A673 (cell line): Measurements from ENCODE around the gene SYT17. TPM values are rescaled to one million over a fixed set of nuclear protein-coding genes. Genes with fewer than 3 reads are reported as not detected.

Source experiments
- BruUV-seq: library from RNA; stranded (reverse); fragments of 400-500 nt; replicated peaks from 2 replicates; lab custom pipeline; 2021; lab: Mats Ljungman, UMichigan
- CTCF ChIA-PET: fragments of 300-600 bp; sonication (Branson Sonifier 250); formaldehyde crosslinking; loops from one replicate; lab custom pipeline; 2022; ENCODE audit warnings: antibody characterized with exemption; lab: Charles Lee
- POLR2A ChIA-PET: fragments of 300-600 bp; sonication (Branson Sonifier 250); formaldehyde crosslinking; loops from one replicate; lab custom pipeline; 2022; ENCODE audit warnings: antibody characterized with exemption; ENCODE audit not compliant: low non-redundant PET; lab: Charles Lee
- DNase-seq: peaks from one replicate; pipeline ENCODE4 v3.0.0-alpha.2; 2015; ENCODE audit warnings: low spot score
- H3K27ac ChIP-seq: fragments of 200-600 bp; sonication (generic); 2 replicates; pipeline ENCODE4 v1.5.1; 2016; ENCODE audit warnings: mixed run types, low read depth, mild to moderate bottlenecking, mixed read lengths, antibody characterized with exemption, low read length; ENCODE audit not compliant: poor library complexity, severe bottlenecking
- H3K27me3 ChIP-seq: fragments of 200-600 bp; sonication (generic); replicated peaks from 2 replicates; pipeline ENCODE4 v1.6.1; 2017; ENCODE audit warnings: mixed run types, low read depth, mild to moderate bottlenecking, mixed read lengths, antibody characterized with exemption, low read length; ENCODE audit not compliant: insufficient read depth, poor library complexity
- H3K36me3 ChIP-seq: fragments of 200-600 bp; sonication (generic); 2 replicates; pipeline ENCODE4 v1.6.1; 2016; ENCODE audit warnings: mixed run types, mild to moderate bottlenecking, mixed read lengths, antibody characterized with exemption, low read length; ENCODE audit not compliant: insufficient read depth, poor library complexity, severe bottlenecking
- H3K4me1 ChIP-seq: fragments of 200-600 bp; sonication (generic); 2 replicates; pipeline ENCODE4 v1.6.1; 2017; ENCODE audit warnings: mixed run types, mild to moderate bottlenecking, mixed read lengths, antibody characterized with exemption, low read length; ENCODE audit not compliant: insufficient read depth, poor library complexity, severe bottlenecking
- H3K4me3 ChIP-seq: fragments of 200-600 bp; sonication (generic); 2 replicates; pipeline ENCODE4 v1.5.1; 2016; ENCODE audit warnings: low read depth, mixed run types, mild to moderate bottlenecking, mixed read lengths, low read length; ENCODE audit not compliant: poor library complexity, severe bottlenecking
- H3K9me3 ChIP-seq: fragments of 200-600 bp; sonication (generic); 2 replicates; pipeline ENCODE4 v1.6.1; 2016; ENCODE audit warnings: mixed run types, low read depth, mild to moderate bottlenecking, mixed read lengths, antibody characterized with exemption, low read length; ENCODE audit not compliant: poor library complexity, severe bottlenecking
- EZH2 ChIP-seq: fragments of 200-600 bp; sonication (generic); IDR thresholded peaks from 2 replicates; pipeline ENCODE4 v1.6.1; 2017; ENCODE audit warnings: borderline replicate concordance, low read depth, mild to moderate bottlenecking, mixed read lengths, antibody characterized with exemption, low read length; ENCODE audit not compliant: poor library complexity, severe bottlenecking
- intact Hi-C: fragments of 100-400 bp; cut with micrococcal nuclease; formaldehyde crosslinking; loops from one replicate; pipeline ENCODE4 v1.10.0; 2022; ENCODE audit not compliant: unreplicated experiment
- total RNA-seq: library from RNA; stranded (reverse); gene quantifications from 2 replicates; pipeline ENCODE4 v1.2.3, GENCODE V29; 2021
- TF ChIP-seq, protein P1 (sequence below): fragments of 300-800, 200-600 bp; sonication (generic); conservative IDR thresholded peaks from 2 replicates; pipeline ENCODE4 v1.5.1; 2017; ENCODE audit warnings: low read depth, mild to moderate bottlenecking, antibody characterized with exemption, low read length, moderate library complexity, mixed read lengths

The SYT17 gene
- total RNA-seq, 1 experiment from 2014 or later, result 0.24 TPM

DNA sequence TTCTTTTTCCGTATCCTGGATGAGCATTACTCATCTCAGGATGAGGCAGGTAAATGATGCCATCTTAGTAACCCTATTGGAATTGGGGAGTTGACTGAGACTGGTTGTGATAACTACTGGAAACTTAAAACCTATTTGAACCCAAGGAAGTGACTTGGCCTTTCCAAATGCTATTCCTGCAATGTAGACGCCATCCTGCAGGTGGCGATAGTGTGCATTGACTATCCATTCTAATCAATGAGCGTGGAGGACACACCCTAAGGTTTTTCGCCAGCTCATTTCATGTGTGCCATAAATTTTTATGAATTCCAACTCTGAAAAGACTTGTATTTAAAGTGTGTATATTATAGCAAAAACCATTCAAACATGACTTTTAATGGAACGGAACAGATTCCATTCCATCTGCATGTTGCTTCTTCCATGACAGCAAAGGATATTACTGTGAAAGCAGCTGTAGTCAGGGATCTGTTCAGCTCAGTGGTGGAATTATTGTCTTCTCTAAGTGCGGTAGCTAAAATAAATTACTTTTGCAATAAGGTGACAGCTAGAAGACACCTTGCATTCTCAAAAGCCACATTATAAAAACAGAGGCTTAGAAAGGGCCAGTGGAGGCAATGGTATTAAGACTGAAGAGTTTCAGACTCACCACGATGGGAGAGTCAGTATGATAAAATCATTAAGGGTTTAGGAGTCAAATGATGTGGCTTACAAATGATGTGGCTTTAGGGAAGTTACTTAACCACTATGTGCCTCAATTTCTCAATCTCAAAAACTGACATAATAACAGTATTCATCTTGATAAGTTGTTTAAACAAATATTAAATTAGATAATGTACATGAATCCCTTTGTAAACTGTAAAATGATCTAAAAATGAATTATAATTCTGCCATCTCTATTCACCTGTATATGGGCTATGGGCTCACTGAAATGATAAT is 55.5 kb downstream of the SYT17 start:
- CTCF ChIA-PET, result no interaction called here
- no peaks in the 10 kb centered on the region for H3K36me3 ChIP-seq
- peak; percentile 56 for DNase-seq
- TF ChIP-seq EZH2, result no peak
- TF ChIP-seq, protein P1, sequence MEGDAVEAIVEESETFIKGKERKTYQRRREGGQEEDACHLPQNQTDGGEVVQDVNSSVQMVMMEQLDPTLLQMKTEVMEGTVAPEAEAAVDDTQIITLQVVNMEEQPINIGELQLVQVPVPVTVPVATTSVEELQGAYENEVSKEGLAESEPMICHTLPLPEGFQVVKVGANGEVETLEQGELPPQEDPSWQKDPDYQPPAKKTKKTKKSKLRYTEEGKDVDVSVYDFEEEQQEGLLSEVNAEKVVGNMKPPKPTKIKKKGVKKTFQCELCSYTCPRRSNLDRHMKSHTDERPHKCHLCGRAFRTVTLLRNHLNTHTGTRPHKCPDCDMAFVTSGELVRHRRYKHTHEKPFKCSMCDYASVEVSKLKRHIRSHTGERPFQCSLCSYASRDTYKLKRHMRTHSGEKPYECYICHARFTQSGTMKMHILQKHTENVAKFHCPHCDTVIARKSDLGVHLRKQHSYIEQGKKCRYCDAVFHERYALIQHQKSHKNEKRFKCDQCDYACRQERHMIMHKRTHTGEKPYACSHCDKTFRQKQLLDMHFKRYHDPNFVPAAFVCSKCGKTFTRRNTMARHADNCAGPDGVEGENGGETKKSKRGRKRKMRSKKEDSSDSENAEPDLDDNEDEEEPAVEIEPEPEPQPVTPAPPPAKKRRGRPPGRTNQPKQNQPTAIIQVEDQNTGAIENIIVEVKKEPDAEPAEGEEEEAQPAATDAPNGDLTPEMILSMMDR, result peak; percentile 90
- H3K9me3 ChIP-seq, result no peaks in the 10 kb centered on the region
- BruUV-seq, result no TSS peak
- POLR2A ChIA-PET, result no interaction called here
- H3K27ac ChIP-seq, result no peak overlapping the region
- no peaks in the 10 kb centered on the region for H3K27me3 ChIP-seq
- intact Hi-C loops, result no loop called here
- no peaks in the 10 kb centered on the region for H3K4me1 ChIP-seq
- no peak overlapping the region for H3K4me3 ChIP-seq

DNA sequence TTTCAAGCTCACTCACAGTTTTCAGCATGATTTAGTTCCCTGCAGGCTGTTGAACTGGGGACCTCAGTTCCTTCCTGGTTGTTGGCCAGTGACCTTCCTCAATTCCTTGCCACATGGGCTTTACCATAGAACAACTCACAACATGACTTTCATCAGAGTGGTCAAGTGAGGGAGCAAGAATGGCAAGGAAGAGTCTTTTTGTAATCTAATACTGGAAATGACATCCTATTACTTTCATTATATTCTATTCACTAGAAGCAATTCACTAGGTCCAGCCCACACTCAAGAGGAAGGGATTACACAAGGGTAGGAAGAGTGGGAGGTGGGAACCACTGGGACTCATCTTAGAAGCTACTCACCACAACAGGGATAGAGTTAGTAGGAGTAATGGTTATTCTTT is 57.6 kb downstream of the SYT17 start:
- CTCF ChIA-PET, result no interaction called here
- no TSS peak for BruUV-seq
- no peak overlapping the region for H3K4me3 ChIP-seq
- no peak overlapping the region for H3K27ac ChIP-seq
- intact Hi-C loops, result no loop called here
- POLR2A ChIA-PET, result no interaction called here
- H3K27me3 ChIP-seq, result no peaks in the 10 kb centered on the region
- H3K36me3 ChIP-seq, result no peaks in the 10 kb centered on the region
- no peak for TF ChIP-seq EZH2
- TF ChIP-seq, protein P1, result no peak
- H3K9me3 ChIP-seq, result no peaks in the 10 kb centered on the region
- DNase-seq, result no peak
- no peaks in the 10 kb centered on the region for H3K4me1 ChIP-seq

DNA sequence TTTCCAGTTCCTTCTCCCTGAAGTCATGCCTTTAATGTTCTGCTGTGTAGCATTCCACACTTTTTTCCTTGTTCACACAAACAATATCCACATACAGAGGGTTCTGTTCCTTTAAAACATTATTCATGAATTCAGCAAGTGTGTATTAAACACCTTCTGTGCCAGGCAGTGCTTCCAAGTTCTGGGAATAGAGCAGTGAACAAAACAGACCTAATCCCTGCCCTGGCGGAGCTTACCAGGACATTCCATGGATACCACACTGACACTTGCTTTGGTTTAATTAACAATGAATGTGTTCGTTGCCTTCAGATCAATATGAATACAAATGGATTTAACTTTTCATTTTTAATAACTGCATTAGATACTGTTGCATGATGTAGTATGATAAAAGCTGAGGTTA is 59.6 kb downstream of the SYT17 start:
- Histone ChIP-seq H3K9me3 (no peaks in the 10 kb centered on the region), H3K27ac (no peak overlapping the region), H3K27me3 (no peaks in the 10 kb centered on the region), H3K4me3 (no peak overlapping the region), H3K36me3 (no peaks in the 10 kb centered on the region), H3K4me1 (no peaks in the 10 kb centered on the region)
- ChIA-PET POLR2A (no interaction called here), CTCF (no interaction called here)
- no TSS peak for BruUV-seq
- DNase-seq, result no peak
- intact Hi-C loops, result no loop called here
- TF ChIP-seq, protein P1, result no peak
- TF ChIP-seq EZH2, result no peak
